K562 (cell line): ENCODE data around the gene DDX41. TPM values are rescaled to one million over a fixed set of nuclear protein-coding genes. Genes with fewer than 3 reads are reported as not detected.
A peak's percentile ranks its signal among the peaks of the same experiment; 100 is the strongest.

Experiments
- BACH1 ChIP-seq: fragments of 200-800 bp; sonication (Bioruptor generic); IDR thresholded peaks from 2 replicates; pipeline ENCODE4 v1.6.1; 2016; ENCODE audit warnings: missing genetic modification characterization, missing compliant biosample characterization
- CREB5 ChIP-seq: fragments of 250-450 bp; sonication (Bioruptor Pico); IDR thresholded peaks from 2 replicates; pipeline ENCODE4 v1.5.0; 2020; ENCODE audit warnings: mild to moderate bottlenecking
- ELF2 ChIP-seq: fragments of 250-450 bp; sonication (Bioruptor Pico); IDR thresholded peaks from 2 replicates; pipeline ENCODE4 v1.5.0; 2021; ENCODE audit warnings: mild to moderate bottlenecking
- ESRRB ChIP-seq: fragments of 250-450 bp; sonication (Bioruptor Pico); IDR thresholded peaks from 2 replicates; pipeline ENCODE4 v1.5.0; 2020; ENCODE audit warnings: mild to moderate bottlenecking, moderate library complexity, borderline replicate concordance
- FOXA3 ChIP-seq, 2 experiments: fragments of 450-650 bp in 1 of 2; sonication (generic) in 1 of 2; formaldehyde crosslinking; IDR thresholded peaks in 1 of 2; conservative IDR thresholded peaks in 1 of 2; 2 replicates each; pipeline versions ENCODE4 v1.4.0 to v1.8.0; 2020 to 2022; ENCODE audit warnings: mild to moderate bottlenecking in 2 of 2, missing genetic modification reagents in 1 of 2
- HDAC2 ChIP-seq: fragments of 450-650 bp; IDR thresholded peaks from 2 replicates; pipeline ENCODE4 v1.6.1; 2016; ENCODE audit warnings: mild to moderate bottlenecking
- IRF2 ChIP-seq: sonication (generic); formaldehyde crosslinking; IDR thresholded peaks from 2 replicates; pipeline ENCODE4 v1.8.1; 2022; ENCODE audit warnings: mild to moderate bottlenecking, missing genetic modification reagents
- KAT7 ChIP-seq: sonication (generic); formaldehyde crosslinking; IDR thresholded peaks from 2 replicates; pipeline ENCODE4 v1.8.0; 2022; ENCODE audit warnings: missing genetic modification reagents, mild to moderate bottlenecking, borderline replicate concordance
- MECOM ChIP-seq: fragments of 250-450 bp; sonication (Bioruptor Pico); IDR thresholded peaks from 2 replicates; pipeline ENCODE4 v1.8.0; 2022; ENCODE audit warnings: inconsistent platforms
- MNT ChIP-seq, 2 experiments: fragments of 450-650 bp; conservative IDR thresholded peaks; 2 replicates each; pipeline ENCODE4 v1.6.1; 2017; ENCODE audit warnings: mild to moderate bottlenecking in 2 of 2, moderate library complexity in 2 of 2
- NCOR1 ChIP-seq: fragments of 450-650 bp; IDR thresholded peaks from 2 replicates; pipeline ENCODE4 v1.6.1; 2016; ENCODE audit warnings: mild to moderate bottlenecking, moderate library complexity
- NFIC ChIP-seq: fragments of 450-650 bp; IDR thresholded peaks from 2 replicates; pipeline ENCODE4 v1.6.1; 2017; ENCODE audit warnings: mild to moderate bottlenecking, inconsistent platforms
- NUFIP1 ChIP-seq: fragments of 450-650 bp; IDR thresholded peaks from 2 replicates; pipeline ENCODE4 v1.6.1; 2018; ENCODE audit not compliant: partially characterized antibody
- SMAD2 ChIP-seq: fragments of 150-350 bp; IDR thresholded peaks from 2 replicates; pipeline ENCODE4 v1.6.1; 2014; ENCODE audit warnings: low read depth, mild to moderate bottlenecking, low read length
- SPI1 ChIP-seq: IDR thresholded peaks from 2 replicates; pipeline ENCODE4 v1.6.1; 2011; ENCODE audit warnings: low read depth, low read length, control low read depth, borderline replicate concordance
- STAT5A ChIP-seq: IDR thresholded peaks from 2 replicates; pipeline ENCODE4 v1.6.1; 2012; ENCODE audit warnings: low read length, inconsistent platforms, borderline replicate concordance
- TARDBP ChIP-seq: fragments of 450-650 bp; IDR thresholded peaks from 2 replicates; pipeline ENCODE4 v1.6.1; 2016
- ZBTB34 ChIP-seq: fragments of 250-450 bp; sonication (Bioruptor Pico); IDR thresholded peaks from 2 replicates; pipeline ENCODE4 v1.8.0; 2021; ENCODE audit warnings: mild to moderate bottlenecking, moderate library complexity
- ZNF146 ChIP-seq: IDR thresholded peaks from one replicate; pipeline ENCODE4 v1.6.1; 2018; ENCODE audit warnings: missing compliant biosample characterization; ENCODE audit not compliant: unreplicated experiment
- ZNF217 ChIP-seq: sonication (generic); formaldehyde crosslinking; IDR thresholded peaks from 2 replicates; pipeline ENCODE4 v1.8.0; 2022; ENCODE audit warnings: mild to moderate bottlenecking, missing genetic modification reagents
- ZNF324 ChIP-seq: fragments of 250-450 bp; sonication (Bioruptor Pico); IDR thresholded peaks from 2 replicates; pipeline ENCODE4 v1.4.0; 2020; ENCODE audit warnings: mild to moderate bottlenecking
- ZNF431 ChIP-seq: sonication (generic); formaldehyde crosslinking; IDR thresholded peaks from 2 replicates; pipeline ENCODE4 v1.8.0; 2022; ENCODE audit warnings: mild to moderate bottlenecking, missing genetic modification reagents
- ZNF589 ChIP-seq: fragments of 200-800 bp; sonication (Bioruptor generic); IDR thresholded peaks from 2 replicates; pipeline ENCODE4 v1.6.1; 2016; ENCODE audit warnings: low read depth, missing genetic modification characterization, missing compliant biosample characterization
- ZZZ3 ChIP-seq: fragments of 450-650 bp; IDR thresholded peaks from 2 replicates; pipeline ENCODE4 v1.6.1; 2016; ENCODE audit warnings: antibody characterized with exemption, mild to moderate bottlenecking, moderate library complexity
- polyA plus RNA-seq, 8 experiments: library from polyadenylated mRNA; depleted of rRNA in 4 of 8; stranded (reverse) in 5 of 8; unstranded in 3 of 8; fragments of >200 nt; fragmentation: Nextera tagmentation in 2 of 8; fragmentation: Illumina TruSeq in 1 of 8; extraction: Ambion mirVana in 2 of 8; extraction: Trizol in 1 of 8; gene quantifications; 2 replicates each; pipeline versions ENCODE4 v1.2.1 to v1.2.3, GENCODE V29; 2011 to 2014; ENCODE audit warnings: inconsistent platforms in 1 of 8, missing spikeins in 1 of 8
- total RNA-seq, 7 experiments: library from RNA; depleted of rRNA in 6 of 7; stranded (reverse); fragments of >200 nt in 6 of 7; fragmentation: Illumina TruSeq in 2 of 7; extraction: Trizol in 2 of 7; gene quantifications; 2 replicates each; pipeline versions ENCODE4 v1.2.1 to v1.2.3, GENCODE V29; 2011 to 2021; ENCODE audit warnings: low replicate concordance in 1 of 7

The DDX41 gene
- total and polyA plus RNA-seq, 9 of the 15 experiments (the other 6 are each of a cell fraction or from before 2014, with no cell fraction given): 38.2 to 284 (median 116) TPM

GRCh38 chr5:177557041-177557647 lies 40.4 kb upstream of the DDX41 start (continued):
- TF ChIP-seq SPI1: peak; percentile 88
- 0 out of 2 replicates have a peak, but pooled peaks have one; percentile 26 for TF ChIP-seq ZNF589
- TF ChIP-seq ZBTB34 (CRISPR knock-in tag): no peak
- 0 out of 2 replicates have a peak, but pooled peaks have one; percentile 10 for TF ChIP-seq MECOM (CRISPR knock-in tag)
- no peak for TF ChIP-seq NCOR1
- no peak for TF ChIP-seq IRF2 (CRISPR knock-in tag)
- peak; percentile 47; the same call in 1 of the 2 replicates for TF ChIP-seq HDAC2
- TF ChIP-seq MNT (conservative IDR thresholded peaks at IDR 0.05): peak in 1 of 2 experiments; percentile 70; a peak in 2 of 4 replicates
- TF ChIP-seq ESRRB (CRISPR knock-in tag): no peak
- TF ChIP-seq NFIC: no peak
- no peak for TF ChIP-seq BACH1 (tag)
- no peak for TF ChIP-seq KAT7 (CRISPR knock-in tag)
- TF ChIP-seq ZNF217: no peak
- TF ChIP-seq ZZZ3: no peak
- no peak for TF ChIP-seq ZNF146
- TF ChIP-seq FOXA3 (CRISPR knock-in tag; conservative IDR thresholded peaks at IDR 0.05 in 1 of 2, IDR thresholded peaks at IDR 0.05 in 1 of 2): no peak
- no peak for TF ChIP-seq TARDBP
- no peak for TF ChIP-seq ZNF431 (CRISPR knock-in tag)
- no peak for TF ChIP-seq ELF2
- TF ChIP-seq SMAD2: no peak
- TF ChIP-seq STAT5A: no peak
- no peak for TF ChIP-seq ZNF324 (CRISPR knock-in tag)
- no peak for TF ChIP-seq CREB5 (CRISPR knock-in tag)
- no peak for TF ChIP-seq NUFIP1
